Measurements from ENCODE around the gene RNF113A.

GRCh38 chrX:119895843-119896326, 24.4 kb upstream of the RNF113A start, which contains the start of gene AKAP14:
- TF ChIP-seq CTCF (IDR thresholded peaks at IDR 0.05) (no peak), POLR2A (IDR thresholded peaks at IDR 0.05) (no peak)
